Uterus (tissue), 2 donors: Measurements from ENCODE around the gene PLEKHG3.

Experiments used
- POLR2A ChIP-seq, 2 donors: fragments of 450-650 bp; IDR thresholded peaks; one replicate each; pipeline ENCODE4 v1.6.1; 2016; ENCODE audit warnings: antibody characterized with exemption in 2 of 2, mild to moderate bottlenecking in 1 of 2, moderate library complexity in 1 of 2
- TF ChIP-seq, protein P1 (sequence below), 4 experiments: fragments of 200-600 bp in 2 of 4; fragments of 450-650 bp in 2 of 4; sonication (generic) in 2 of 4; IDR thresholded peaks; one replicate each; pipeline ENCODE4 v1.5.1; 2016 to 2019; ENCODE audit warnings: antibody characterized with exemption in 4 of 4, mild to moderate bottlenecking in 2 of 4, moderate library complexity in 1 of 4

DNA sequence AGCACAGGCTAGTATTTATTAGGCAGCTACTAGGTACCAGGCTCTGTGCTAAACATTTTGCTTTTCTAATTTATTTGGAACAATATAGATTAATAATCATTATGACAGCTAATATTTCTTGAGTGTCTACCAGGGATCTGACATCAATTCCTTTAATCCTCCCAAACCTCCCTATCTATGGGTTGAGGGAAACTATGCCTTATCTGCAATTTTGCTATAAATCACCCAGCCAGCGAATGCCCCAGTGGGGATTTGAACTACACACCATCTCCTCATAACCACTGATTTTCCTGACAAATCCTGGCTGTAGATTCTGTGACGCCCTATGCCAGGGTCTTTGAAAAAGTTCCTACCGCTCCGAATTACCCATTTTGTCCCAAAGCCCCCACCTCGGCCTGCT, 21.4 kb upstream of the PLEKHG3 start:
- no peak for TF ChIP-seq POLR2A (IDR thresholded peaks at IDR 0.05)
- TF ChIP-seq, protein P1, sequence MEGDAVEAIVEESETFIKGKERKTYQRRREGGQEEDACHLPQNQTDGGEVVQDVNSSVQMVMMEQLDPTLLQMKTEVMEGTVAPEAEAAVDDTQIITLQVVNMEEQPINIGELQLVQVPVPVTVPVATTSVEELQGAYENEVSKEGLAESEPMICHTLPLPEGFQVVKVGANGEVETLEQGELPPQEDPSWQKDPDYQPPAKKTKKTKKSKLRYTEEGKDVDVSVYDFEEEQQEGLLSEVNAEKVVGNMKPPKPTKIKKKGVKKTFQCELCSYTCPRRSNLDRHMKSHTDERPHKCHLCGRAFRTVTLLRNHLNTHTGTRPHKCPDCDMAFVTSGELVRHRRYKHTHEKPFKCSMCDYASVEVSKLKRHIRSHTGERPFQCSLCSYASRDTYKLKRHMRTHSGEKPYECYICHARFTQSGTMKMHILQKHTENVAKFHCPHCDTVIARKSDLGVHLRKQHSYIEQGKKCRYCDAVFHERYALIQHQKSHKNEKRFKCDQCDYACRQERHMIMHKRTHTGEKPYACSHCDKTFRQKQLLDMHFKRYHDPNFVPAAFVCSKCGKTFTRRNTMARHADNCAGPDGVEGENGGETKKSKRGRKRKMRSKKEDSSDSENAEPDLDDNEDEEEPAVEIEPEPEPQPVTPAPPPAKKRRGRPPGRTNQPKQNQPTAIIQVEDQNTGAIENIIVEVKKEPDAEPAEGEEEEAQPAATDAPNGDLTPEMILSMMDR (IDR thresholded peaks at IDR 0.05), result no peak
